Neutrophil (primary cell): ENCODE data around the gene FCRL1.

ENCODE experiments used
- H3K27ac ChIP-seq: fragments of 200-600 bp; sonication (generic); 2 replicates; pipeline ENCODE4 v1.5.1; 2016; ENCODE audit warnings: mild to moderate bottlenecking, moderate library complexity
- H3K27me3 ChIP-seq: fragments of 200-600 bp; sonication (generic); 2 replicates; pipeline ENCODE4 v1.6.0; 2016; ENCODE audit warnings: mild to moderate bottlenecking
- H3K36me3 ChIP-seq: fragments of 200-600 bp; sonication (generic); 2 replicates; pipeline ENCODE4 v1.5.1; 2017
- H3K4me1 ChIP-seq, 2 experiments: fragments of 200-600 bp in 1 of 2; sonication (generic) in 1 of 2; 1 replicate in 1 of 2; 2 replicates in 1 of 2; pipeline versions ENCODE4 v1.5.1 to v1.6.1; 2013 to 2016; ENCODE audit warnings: low read depth in 1 of 2, low read length in 1 of 2, mild to moderate bottlenecking in 1 of 2, moderate library complexity in 1 of 2; ENCODE audit not compliant: control insufficient read depth in 1 of 2, insufficient read depth in 1 of 2
- H3K4me3 ChIP-seq, 2 experiments: fragments of 200-600 bp in 1 of 2; sonication (generic) in 1 of 2; 1 replicate in 1 of 2; 2 replicates in 1 of 2; pipeline ENCODE4 v1.5.1; 2013 to 2016; ENCODE audit warnings: low read depth in 1 of 2, low read length in 1 of 2, mild to moderate bottlenecking in 1 of 2, moderate library complexity in 1 of 2
- H3K9me3 ChIP-seq: fragments of 200-600 bp; sonication (generic); 2 replicates; pipeline ENCODE4 v1.5.1; 2016
- CTCF ChIP-seq: fragments of 200-600 bp; sonication (generic); IDR thresholded peaks from 2 replicates; pipeline ENCODE4 v1.5.1; 2016; ENCODE audit warnings: antibody characterized with exemption

Gene FCRL1

DNA sequence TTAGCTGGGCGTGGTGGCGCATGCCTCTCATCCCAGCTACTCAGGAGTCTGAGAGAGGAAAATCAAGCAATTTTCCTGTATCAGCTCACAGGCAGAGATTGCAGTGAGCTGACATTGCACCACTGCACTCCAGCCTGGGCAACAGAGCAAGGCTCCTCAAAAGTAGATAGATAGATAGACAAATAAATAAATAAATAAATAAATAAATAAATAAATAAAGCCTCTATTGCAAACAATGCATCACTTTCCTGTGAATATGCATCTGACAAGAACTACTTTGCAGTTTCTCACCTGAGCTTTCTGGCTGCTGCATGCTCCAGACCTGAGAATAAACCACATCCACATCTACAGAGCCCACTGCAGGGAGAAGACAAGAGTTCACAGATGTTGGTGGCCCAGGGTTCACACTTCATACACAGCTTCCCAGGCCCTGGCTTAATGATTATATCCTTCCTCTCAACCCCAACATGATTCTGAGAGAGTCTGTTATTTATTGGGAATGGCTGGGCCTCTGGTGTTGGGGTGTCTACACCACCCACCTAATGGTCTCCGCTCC, 71.6 kb downstream of the FCRL1 start:
- Histone ChIP-seq H3K27ac (no peak overlapping the region), H3K27me3 (no peaks in the 10 kb centered on the region), H3K4me1 (no peaks in the 10 kb centered on the region), H3K4me3 (no peak overlapping the region), H3K9me3 (no peaks in the 10 kb centered on the region), H3K36me3 (no peaks in the 10 kb centered on the region)
- no peak for TF ChIP-seq CTCF
